GM10248 (cell line): Measurements from ENCODE around the gene S1PR5.
"Not testable (repeated sequence)": the region's sequence is repeated elsewhere in the genome, so short reads cannot be mapped to it uniquely, and the experiment has no call there.

Experiments used
- CTCF ChIA-PET: fragments of 300-600 bp; sonication (Branson Sonifier 250); formaldehyde crosslinking; extraction: SDS; loops from one replicate; lab custom pipeline; 2021; ENCODE audit warnings: antibody characterized with exemption; lab: Yijun Ruan, JAX
- POLR2A ChIA-PET: fragments of 350-650 bp; sonication (Branson Sonifier 250); formaldehyde crosslinking; extraction: SDS; loops from one replicate; lab custom pipeline; 2020; ENCODE audit warnings: antibody characterized with exemption; lab: Yijun Ruan, JAX
- DNase-seq: peaks from one replicate; pipeline ENCODE4 v3.0.0; 2012; ENCODE audit errors: extremely low spot score
- TF ChIP-seq, protein P1 (sequence below): IDR thresholded peaks from 2 replicates; pipeline ENCODE4 v1.5.1; 2012; ENCODE audit warnings: mild to moderate bottlenecking, low read depth; ENCODE audit errors: extremely low read depth, missing control alignments, control extremely low read depth

The S1PR5 gene

GRCh38 chr19:10553943-10554381, 36.7 kb upstream of the S1PR5 start:
- DNase-seq: peak; percentile 71
- CTCF ChIA-PET: interaction anchor here (0.8 to 2.4 kb wide), 9 partner anchors 9 to 149 kb away, joined by 3 to 9 read pairs (median 4); no protein-coding TSS in a partner anchor
- TF ChIP-seq, protein P1, sequence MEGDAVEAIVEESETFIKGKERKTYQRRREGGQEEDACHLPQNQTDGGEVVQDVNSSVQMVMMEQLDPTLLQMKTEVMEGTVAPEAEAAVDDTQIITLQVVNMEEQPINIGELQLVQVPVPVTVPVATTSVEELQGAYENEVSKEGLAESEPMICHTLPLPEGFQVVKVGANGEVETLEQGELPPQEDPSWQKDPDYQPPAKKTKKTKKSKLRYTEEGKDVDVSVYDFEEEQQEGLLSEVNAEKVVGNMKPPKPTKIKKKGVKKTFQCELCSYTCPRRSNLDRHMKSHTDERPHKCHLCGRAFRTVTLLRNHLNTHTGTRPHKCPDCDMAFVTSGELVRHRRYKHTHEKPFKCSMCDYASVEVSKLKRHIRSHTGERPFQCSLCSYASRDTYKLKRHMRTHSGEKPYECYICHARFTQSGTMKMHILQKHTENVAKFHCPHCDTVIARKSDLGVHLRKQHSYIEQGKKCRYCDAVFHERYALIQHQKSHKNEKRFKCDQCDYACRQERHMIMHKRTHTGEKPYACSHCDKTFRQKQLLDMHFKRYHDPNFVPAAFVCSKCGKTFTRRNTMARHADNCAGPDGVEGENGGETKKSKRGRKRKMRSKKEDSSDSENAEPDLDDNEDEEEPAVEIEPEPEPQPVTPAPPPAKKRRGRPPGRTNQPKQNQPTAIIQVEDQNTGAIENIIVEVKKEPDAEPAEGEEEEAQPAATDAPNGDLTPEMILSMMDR: no peak
- POLR2A ChIA-PET: interaction anchor here (0.5 kb wide), 1 partner anchor 111 kb away, joined by 4 read pairs; no protein-coding TSS in a partner anchor

- TF ChIP-seq, protein P1: no peak
These were observed 35.9 kb upstream of the S1PR5 start for GRCh38 chr19:10553087-10553667.

DNA sequence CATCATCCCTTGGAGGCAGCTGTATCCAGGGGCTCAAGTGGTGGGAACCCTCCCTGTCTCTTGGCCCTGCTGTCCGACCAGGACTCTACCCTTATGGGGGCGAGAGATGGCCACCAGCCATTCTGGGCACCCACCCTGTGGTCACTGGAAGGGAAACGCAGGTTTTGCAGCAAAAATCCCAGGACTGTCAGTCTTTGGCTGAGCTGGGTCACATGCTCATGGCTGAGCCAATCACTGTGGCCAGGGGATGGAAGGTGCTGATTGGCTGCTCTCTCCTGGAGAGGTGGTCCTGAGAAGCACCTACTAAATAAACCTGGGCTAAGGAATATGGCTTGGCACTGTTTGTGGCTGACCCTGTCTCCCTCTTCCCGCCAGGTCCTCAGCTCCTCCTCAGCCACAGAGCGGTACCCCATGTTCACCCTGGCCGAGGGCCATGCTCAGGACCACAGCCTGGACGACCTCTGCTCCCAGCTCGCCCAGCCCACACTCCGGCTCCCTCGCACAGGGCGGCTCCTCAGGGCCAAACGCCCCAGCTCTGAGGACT, 35.3 kb upstream of the S1PR5 start:
- TF ChIP-seq, protein P1: no peak
- DNase-seq: no peak
- ChIA-PET POLR2A (no interaction called here), CTCF (interaction anchor here (0.7 to 2.4 kb wide), 13 partner anchors 10 to 148 kb away, joined by 3 to 9 read pairs (median 4); no protein-coding TSS in a partner anchor)

More at GRCh38 chr19:10553087-10553667, 35.9 kb upstream of the S1PR5 start:
- no peak for DNase-seq
- POLR2A ChIA-PET: no interaction called here
- CTCF ChIA-PET: interaction anchor here (0.7 to 2.4 kb wide), 15 partner anchors 9 to 148 kb away, joined by 3 to 9 read pairs (median 4); no protein-coding TSS in a partner anchor

GRCh38 chr19:10551698-10552301, 34.6 kb upstream of the S1PR5 start:
- ChIA-PET CTCF (interaction anchor here (1.3 to 1.8 kb wide), 6 partner anchors 9 to 148 kb away, joined by 3 to 7 read pairs (median 4); no protein-coding TSS in a partner anchor), POLR2A (interaction anchor here (0.5 kb wide), 1 partner anchor 154 kb away, joined by 9 read pairs; no protein-coding TSS in a partner anchor)
- DNase-seq: no peak
- TF ChIP-seq, protein P1: no peak

DNA sequence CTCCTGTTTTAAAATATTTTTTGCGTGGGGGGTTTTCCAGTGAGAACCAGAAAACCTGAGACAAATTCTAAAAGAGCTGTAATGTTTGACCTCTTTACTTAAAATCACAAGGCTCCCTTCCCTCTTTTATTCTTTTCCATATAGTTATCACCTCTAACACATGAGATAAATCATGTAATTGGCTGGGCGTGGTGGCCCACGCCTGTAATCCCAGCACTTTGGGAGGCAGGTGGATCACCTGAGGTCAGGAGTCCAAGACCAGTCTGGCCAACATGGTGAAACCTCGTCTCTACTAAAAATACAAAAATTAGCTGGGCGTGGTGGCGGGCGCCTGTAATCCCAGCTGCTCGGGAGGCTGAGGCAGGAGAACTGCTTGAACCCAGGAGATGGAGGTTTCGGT, 33.8 kb upstream of the S1PR5 start:
- CTCF ChIA-PET: interaction anchor here (1.3 kb wide), 2 partner anchors 17 to 21 kb away, joined by 3 read pairs; no protein-coding TSS in a partner anchor
- POLR2A ChIA-PET, DNase-seq: not testable (repeated sequence)

GRCh38 chr19:10550336-10550735, 33.1 kb upstream of the S1PR5 start:
- ChIA-PET CTCF (interaction anchor here (1.3 kb wide), 1 partner anchor 22 kb away, joined by 3 read pairs; no protein-coding TSS in a partner anchor), POLR2A (no interaction called here)
- TF ChIP-seq, protein P1: no peak
- DNase-seq: no peak

- ChIA-PET POLR2A (no interaction called here), CTCF (no interaction called here)
- TF ChIP-seq, protein P1: no peak
- DNase-seq: no peak
These were observed 32.5 kb upstream of the S1PR5 start for GRCh38 chr19:10549733-10550132.
